ENCODE results near the gene THOC1.

Gene THOC1

DNA sequence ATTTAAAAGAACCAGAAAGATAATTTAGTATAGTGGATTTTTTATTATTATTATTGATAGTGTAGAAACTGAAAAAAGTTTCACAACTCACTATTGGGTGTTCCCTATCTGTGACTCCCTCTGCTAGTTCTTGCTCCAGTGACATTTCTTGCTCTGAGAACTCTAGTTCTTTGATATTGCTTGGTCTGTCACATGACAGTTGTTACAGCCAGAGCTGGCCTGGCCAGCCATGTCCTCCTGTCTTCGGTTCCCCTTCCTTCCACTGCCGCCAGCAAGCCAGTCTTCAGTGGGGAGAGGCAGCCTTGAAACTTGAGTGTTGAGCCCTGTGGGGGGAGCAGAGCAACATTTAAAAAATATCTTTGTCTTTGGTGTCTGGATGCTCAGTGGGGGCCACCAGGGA, 7.6 kb upstream of the THOC1 start:
- no peak for DNase-seq

DNA sequence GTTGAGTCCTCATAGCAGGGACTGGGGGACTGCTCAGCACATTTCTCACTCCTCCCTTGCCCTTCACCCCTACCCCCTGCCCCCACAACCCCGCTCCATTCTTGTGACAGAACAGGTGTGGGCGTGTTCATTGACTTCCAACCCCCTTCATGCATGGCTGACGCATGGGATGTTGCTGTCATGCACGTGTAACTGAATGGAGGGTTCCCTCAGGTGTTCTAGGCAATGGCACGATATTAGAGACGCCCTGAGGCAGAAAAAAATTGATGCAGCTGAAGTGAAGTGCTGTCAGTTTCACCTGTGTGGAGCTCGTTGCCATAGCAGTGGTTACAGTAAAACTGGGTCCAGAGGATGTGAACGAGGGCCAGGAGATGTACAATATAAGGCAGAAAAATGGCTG, 6.5 kb upstream of the THOC1 start:
- no peak for DNase-seq

DNA sequence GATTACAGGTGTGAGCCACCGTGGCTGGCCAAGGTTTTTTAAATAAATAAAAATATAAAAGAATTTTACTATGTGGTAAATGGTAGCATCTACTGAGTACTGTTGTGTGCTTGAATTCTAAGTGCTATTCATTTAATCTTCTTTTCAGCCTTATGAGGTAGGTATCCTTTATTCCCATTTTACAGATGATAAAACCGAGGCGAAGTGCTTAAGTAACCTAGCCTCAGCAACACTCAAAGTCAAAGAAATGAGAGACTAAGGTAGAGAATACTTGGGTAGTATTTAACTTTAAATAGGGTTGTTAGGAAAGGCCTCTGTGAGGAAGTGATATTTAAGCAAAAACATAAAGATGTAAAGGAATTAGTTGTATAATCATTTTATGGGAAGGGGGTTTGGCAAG, 5.7 kb upstream of the THOC1 start:
- no peak for DNase-seq

DNA sequence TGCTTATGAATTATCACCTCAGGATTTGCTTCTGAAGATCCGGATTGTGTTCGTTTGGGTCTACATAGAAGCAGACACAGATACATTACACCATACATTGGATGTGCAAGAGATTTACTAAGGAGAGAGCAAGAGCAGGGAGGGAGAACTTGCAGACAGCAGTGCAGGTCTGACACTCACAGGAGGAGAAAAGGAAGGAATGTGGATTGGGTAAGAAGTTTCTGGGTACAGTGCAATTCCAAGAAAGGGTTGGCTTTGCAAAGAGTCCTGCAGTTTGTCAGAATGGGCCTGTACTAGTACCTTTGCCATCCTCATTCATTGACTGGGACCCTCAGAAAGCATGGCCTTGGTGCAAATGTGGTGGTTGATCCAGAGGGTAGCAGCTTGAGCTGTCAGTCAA, 4.8 kb upstream of the THOC1 start:
- DNase-seq: no peak

DNA sequence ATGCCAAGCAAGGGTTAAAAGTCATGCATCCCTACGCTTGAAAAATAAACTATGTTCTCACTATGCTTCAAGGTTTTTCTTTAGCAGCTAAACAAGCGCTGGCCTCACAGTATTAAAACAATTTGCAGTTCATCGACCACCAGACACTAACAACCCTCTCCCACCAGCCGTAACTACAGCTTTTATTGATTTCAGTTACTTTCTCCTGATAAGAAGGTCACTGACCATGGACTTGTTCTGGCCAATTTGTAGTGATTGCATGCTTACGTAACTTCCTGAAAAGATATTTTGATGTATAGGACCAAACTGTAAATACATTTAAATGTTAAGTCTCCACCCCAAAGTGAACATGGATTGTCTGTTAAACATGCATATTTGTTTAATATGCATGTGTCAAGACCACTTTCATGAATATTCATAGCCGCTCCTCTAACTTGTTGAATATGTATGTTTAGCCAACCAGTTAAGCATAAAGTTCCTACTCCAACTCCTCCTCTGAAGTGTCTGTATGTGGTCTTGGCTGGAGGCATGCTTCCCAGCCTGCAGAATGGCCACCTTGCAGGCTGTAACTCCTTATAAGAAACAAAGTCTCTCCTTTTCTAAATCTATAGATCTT, 1.7 kb upstream of the THOC1 start:
- no peak for DNase-seq

DNA sequence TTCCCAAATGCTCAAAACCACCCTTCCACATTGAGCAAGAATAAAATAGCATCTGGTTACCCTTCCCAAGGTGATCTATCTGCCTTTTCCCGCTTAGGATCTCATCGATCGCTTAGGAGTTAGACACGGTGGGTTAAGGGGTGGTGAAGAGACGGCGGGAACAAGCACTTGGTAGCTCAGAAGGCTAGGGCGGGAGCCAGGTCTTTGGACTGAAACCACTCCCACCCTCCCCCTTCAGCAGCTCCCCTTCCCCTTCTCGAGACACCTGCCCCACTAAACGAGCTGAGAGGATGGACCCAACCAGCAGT, 513 bp downstream of the THOC1 start:
- no peak for DNase-seq

DNA sequence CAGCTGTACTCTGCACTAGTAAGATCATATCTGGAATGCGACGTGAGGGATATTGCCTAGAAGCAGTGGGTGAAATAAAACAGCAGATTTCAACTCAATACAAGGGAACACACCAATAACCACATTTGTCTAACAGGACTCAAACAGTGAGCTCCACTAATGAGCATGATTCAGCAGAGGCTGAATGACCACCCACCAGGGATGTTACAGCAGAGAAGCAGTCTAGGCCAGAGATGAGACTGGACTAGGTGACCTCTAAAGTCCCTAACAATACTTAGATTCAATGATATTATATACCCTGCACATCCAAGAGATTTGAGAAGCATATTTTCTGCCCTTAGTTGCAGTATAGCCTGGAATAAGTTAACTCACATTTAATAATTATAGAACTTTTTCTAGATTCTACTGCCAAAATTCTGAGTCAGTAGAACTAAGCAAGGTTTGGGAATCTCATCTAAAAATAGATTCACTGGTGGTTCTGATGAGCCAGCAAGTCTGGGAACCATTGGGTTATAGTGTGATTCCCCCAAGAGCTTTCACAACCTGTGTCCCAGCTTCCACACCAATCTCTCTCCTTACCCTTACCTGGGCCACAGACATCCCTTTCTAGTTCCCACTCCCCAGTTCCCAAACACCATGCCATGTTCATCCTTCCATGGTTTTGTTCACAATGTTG, 6.3 kb downstream of the THOC1 start:
- DNase-seq: no peak

DNA sequence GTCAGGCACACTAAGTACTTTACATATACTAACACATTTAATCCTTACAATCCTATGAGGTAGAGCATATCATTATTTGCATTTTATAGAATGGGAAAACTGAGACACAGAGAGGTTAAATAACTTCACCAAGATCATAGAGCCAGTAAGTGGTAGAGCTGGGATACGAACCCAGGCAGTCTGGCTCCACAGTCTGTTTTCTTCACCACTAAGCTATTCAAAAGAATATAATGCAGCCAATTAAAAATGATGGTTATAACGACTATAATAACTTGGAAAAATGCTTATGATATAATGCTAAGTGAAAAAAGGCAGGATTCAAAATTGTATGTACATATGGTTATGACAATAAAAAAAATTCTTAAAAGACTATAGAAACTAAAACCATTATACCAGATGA, 7.3 kb downstream of the THOC1 start:
- DNase-seq: no peak

DNA sequence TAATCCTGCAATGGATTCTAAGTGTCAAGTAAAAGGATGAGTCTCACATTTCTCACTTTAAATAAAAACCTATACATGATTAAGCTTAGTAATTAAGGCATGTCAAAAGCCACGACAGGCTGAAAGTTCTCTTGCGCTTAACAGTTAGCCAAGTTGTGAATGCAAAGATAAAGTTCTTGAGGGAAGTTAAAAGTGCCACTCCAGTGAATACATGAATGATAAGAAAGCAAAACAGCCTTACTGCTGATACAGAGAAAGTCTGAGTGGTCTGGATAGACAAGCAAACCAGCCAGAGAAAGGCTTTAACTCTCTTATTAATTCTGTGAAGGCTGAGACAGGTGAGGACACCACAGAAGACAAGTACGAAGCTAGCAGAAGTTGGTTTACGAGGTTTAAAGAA, 12.7 kb downstream of the THOC1 start:
- DNase-seq: no peak

DNA sequence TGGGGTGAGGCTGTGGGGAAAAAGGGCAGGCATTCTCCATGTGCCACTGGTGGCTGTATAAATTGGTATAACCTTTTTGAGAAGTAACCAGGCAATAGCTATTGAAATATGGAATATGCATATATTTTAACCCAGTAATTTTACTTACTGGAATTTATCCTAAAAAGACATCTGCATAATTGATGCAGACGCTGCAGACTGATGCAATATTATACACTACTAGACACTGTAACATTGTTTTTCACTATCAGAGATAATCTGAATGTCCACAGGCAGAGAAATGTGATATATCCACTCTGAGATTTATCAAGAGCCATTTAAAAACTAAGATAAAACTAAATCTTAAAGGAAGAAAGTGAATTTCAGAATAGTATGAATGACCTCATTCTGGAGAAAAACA, 14.7 kb downstream of the THOC1 start:
- DNase-seq: no peak

DNA sequence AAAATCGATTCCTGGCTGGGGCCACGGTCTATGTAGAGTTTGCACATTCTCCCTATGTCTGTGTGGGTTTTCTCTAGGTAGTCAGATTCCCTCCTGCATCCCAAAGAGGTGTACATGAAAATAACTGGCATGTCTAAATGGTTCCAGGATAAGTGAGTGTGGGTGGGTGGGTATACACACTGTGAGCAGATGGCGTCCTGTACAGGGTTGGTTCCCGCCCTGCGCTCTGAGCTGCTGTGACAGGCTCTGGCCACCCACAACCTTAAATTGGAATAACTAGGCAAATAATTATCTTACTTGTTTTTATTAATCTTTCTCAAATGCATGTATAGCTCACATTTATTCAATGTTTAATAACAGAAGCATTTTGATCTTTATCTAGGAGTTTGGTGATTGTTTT, 16.3 kb downstream of the THOC1 start:
- no peak for DNase-seq

DNA sequence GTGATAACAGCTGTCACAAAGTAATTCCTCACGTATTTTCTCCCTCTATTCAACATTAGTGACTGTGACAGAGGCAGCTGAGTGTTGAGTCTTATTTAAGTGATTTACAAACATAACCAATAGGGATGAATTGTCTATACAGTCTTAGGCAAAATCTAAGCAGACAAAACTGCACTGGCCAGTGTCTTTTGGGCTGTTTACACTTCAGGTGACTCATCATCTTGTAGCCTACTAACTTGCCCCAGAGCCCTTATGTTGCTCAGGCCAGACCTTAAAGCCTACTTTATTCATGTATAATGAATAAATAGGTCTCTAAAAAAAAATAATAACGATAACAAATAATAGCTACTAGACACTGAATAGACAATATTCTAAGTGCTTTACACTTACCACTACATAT, 17.2 kb downstream of the THOC1 start:
- no peak for DNase-seq

DNA sequence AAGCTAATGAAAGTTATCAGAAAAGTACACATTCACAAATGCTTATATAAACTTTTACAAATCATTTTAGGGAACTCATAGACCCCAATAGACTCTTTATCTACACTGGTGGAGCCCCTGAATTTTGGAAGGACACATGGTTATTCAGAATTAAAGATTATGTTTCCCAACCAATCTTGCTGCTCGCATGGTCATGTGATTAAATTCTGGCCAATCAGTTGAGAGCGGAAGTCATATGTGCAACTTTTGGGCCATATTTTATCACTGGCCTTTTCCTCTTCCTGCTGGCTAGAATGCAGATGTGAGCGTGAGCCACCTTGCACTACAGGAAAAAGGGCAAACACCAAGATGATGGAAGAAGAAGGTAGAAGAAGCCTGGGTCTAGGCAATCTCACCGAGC, 19.8 kb downstream of the THOC1 start:
- DNase-seq: no peak

DNA sequence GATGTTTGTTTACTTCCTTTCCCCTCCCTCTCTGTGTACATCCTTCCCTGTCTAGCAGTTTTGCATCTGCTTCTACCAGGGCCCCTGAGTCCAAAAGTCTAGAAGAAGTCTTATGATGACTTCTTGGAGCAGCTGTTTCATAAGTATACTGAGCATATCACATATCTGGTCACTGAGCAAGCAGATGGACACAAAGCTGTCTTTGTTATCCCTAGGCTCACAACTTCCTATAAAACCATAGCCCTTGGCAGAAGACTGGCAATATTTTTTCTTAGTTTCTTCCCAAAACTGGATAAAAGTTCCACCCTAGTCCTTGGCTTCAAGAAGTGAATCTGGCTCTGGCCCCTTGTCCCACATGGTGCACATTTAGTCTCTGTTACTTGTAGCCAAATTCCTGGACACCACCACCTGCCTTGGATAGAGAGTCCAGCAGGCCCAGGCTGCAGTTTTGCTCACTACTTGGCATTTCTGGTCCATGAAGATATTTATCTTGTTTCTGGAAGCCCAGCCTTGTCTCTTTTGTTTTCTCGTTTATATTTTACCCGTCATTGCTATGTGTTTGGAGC, 22.5 kb downstream of the THOC1 start:
- DNase-seq: no peak

DNA sequence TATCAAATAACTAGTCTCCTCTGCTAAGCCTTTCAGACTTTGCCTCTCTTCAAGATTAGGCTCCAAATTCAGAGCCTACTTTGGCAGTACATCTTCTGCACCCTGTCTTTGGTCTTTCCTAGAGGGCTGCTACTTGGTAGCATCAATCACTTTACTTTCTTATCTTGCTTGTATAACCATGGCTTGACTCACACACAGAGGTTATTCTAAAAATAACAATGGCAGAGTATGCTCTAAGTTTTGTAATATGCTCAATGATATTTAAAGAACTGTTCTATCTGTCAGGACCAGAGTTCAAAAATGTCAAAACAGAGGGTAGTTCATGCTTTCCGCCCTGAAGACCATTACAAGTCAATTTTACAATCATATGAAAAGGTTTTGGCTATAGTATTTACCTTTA, 27.7 kb downstream of the THOC1 start:
- no peak for DNase-seq

DNA sequence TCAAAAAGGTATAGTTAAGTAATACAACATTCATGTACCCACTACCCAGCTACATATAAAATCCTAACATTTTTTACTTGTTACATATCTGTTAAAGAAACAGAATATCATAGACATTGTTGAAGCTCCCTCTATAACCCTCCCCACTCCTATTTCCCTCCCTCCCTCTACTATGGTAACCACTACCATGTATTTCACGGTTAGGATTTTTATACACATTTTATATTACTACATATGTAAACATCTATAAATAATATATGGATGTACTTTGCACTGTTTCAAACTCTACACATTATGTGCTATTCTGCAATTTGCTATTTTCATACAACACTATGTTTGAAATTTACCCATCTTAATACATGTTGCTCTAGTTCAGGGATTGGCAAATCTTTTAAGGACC, 36.3 kb downstream of the THOC1 start:
- DNase-seq: no peak

DNA sequence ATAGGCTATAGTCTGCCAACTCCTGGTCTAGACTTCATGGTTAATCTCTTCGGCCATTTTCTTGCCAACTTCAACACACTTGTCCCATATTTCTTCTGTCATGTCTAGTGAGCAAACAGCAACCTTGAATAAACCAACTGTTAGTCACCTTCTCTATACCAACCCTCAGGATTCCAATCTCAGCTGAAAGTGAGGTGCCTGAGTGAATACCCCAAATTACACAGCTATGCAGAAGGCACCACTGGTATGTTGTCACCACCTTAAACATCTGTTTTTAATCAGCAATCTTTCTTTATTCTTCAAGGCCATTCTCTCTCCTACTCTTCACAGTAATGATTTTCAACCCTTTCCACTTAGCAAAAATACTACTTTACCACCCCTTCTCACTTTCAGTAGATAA, 39.3 kb downstream of the THOC1 start:
- no peak for DNase-seq

DNA sequence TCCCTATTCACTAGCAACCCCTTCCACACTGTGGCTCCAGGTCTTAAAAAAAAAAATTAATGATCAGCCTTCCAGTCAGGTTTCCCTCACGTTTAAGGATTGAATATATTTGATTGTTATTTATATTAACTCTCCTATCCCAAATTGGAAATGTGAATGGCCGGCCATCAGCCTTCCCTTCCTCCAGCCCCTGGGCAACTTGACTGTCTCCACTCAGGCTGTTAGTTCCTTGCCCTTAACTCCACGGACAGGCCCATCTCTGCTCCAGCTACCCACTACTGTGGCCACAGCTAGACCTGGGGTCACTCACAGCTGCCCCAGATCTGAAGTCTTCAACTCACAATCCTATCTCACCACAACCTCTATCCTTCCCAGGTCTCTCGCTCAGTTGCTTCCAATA, 39.9 kb downstream of the THOC1 start:
- DNase-seq: no peak

DNA sequence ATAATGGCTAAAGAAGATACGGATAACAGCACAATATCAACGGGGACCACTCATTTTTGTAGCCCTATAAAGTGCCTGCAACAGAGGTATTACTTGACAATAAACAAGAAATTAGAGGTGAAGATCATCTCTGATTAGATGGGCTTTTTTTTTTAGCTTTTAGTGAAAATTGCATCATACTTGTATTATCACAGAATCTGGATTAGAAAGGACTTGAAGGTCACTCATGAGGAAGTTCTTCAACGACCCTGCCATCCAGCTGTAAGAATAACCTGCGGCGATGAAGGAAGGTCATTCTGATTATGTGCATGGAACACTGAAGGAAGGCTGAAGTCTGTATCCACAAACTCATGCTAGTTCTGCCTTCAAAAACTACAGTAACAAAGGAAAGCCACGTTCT, 40.5 kb downstream of the THOC1 start:
- no peak for DNase-seq

DNA sequence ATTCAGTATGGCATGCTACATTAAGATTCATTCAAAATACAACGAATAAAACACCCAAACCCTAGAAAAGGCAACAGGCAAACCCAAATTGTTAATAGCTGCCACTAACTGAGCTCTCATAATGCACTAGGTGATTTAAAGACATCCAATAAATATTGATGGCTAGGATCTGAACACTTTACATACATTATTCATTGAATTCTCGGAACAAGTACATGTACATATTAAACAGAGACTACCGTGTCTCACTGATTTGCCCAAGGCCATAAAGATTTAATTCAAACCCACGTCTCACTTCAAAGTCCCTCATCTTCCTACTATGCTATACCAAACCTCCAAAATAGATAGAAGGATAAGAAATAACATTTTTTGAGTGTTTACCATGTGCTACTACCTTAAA, 42.1 kb downstream of the THOC1 start:
- DNase-seq: no peak

DNA sequence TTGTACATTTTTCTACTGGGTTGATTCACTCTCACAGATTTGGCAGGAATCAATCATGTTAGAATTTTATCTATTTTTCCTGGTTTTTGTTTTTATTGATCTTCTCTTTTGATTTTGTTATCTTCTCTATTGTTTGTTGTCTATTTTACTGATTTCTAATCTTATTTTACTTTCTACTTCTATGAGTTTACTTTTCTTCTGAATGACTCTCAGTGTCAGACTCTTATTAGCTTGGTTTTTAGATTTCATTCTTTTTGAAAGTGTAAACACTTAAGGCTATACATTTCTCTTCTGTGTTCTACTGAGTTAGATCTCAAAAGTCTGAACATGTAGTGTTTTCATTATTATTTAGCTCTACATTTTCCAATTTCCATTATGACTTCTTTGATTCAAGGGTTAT, 47.1 kb downstream of the THOC1 start:
- no peak for DNase-seq

DNA sequence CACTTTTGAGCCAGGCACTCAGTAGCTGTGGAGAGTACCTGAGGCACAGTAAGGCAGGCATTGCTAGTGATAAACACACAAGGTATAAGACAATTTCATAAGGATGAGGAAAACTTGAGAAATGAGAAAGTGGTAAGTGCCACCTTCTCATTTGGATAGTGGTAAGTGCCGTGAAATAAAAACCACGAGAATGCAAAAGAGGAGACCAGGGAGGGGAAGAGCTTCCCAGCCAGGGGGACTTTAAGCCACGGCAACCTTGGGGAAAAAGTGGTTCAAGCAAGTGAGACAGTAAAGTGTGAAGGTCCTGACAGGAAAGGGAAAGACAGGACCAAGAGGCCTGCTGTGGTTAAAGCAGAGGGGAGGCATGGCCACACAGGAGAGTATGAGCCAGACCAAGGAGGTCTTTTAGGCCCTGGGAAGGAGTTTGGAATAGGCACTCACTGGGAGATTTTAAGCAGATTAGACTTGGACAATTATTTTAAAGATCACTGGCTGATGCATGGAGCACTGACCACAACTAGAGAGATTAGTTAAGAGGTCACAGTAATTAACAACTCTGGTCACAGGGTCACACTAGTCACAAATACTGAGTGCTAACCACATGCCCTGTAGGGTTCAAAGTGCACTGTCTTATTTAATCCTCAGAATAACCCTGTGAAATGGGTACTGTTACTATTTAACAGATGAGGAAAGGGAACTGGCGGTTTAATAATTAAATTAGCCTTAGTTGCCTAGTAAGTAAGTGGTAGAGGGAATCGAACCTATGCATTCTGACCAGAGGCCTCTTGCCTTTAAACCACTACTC, 50.1 kb downstream of the THOC1 start:
- DNase-seq: no peak

DNA sequence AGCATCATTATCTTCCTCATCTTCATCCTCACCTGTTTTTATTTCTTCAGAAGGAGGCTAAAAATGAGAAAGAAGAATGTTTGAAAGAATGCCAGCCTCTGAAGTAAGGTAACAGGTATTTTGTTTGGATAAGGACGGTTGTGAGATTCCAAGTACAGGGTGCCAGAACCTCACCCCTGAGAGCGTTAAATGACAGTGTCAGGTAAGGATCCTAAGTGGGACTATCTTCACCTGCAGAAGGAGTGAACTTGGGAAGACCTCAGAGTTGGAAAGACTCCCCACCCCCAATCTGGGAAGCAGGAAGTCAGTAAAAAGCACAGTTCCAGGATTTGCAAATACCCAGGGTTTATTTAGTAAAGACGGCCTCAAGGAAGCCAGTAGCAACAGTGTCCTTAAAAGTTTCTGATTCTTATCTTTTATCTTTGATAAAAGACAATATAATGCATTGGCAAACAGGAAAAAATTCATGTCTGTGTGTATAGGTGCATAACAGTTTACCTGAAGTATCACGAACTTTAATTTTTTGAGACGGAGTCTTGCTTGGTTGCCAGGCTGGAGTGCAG, 52.3 kb downstream of the THOC1 start:
- DNase-seq: no peak

DNA sequence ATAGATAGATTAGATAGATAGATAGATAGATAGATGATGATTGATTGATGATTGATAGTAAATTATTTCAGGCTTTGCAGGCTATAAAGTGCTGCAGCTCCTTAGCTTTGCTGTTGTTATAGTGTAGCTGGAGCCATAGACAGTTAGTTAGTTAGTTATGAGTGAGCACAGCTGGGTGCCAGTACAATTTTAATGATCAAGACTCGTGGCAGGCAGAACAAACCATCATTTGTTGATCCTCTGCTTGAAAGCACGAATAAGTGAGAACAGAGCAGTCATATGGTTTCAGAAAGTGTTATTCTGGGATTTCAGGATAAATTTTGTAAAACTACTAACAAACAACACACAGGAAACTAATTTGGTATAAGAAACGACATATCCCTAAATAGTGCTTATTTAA, 53.9 kb downstream of the THOC1 start:
- no peak for DNase-seq
